Measurements from ENCODE around the gene POLR2H.

GRCh38 chr3:184384856-184385422 lies 23.4 kb downstream of the POLR2H start:
- TF ChIP-seq CTCF (IDR thresholded peaks at IDR 0.05) (no peak), RFX5 (IDR thresholded peaks at IDR 0.05; ENCODE audit: low read length) (no peak), YY1 (IDR thresholded peaks at IDR 0.05; ENCODE audit: low read depth) (no peak), RAD21 (IDR thresholded peaks at IDR 0.05; ENCODE audit: low read length) (no peak), EP300 (IDR thresholded peaks at IDR 0.05; ENCODE audit: borderline replicate concordance in 1 of 2, low read depth in 1 of 2, low read length in 1 of 2) (no peak), CHD2 (IDR thresholded peaks at IDR 0.05; ENCODE audit: low read length, partially characterized antibody) (no peak)

Measured in SK-N-SH (cell line).